NCI-H1694 treated with DMSO at 0.1 percent for 48 hours (cell line): ENCODE results near the gene CYTIP.
"Not testable (repeated sequence)": the region's sequence is repeated elsewhere in the genome, so short reads cannot be mapped to it uniquely, and the experiment has no call there.

Source experiments
- DNase-seq: peaks from one replicate; lab custom pipeline; 2025; lab: John Stamatoyannopoulos, UW

Gene CYTIP

GRCh38 chr2:157368508-157368907 is 75.4 kb downstream of the CYTIP start:
- not testable (repeated sequence) for DNase-seq

GRCh38 chr2:157367704-157368103 is 76.2 kb downstream of the CYTIP start:
- DNase-seq: no peak
